Endothelial cell of umbilical vein (primary cell): ENCODE data around the gene RANBP17. TPM values are rescaled to one million over a fixed set of nuclear protein-coding genes. Genes with fewer than 3 reads are reported as not detected.

Source experiments
- BruUV-seq: library from RNA; stranded (reverse); fragments of 400-500 nt; replicated peaks from 2 replicates; lab custom pipeline; 2021; lab: Mats Ljungman, UMichigan
- CTCF ChIA-PET: fragments of 300-600, 350-600 bp; sonication (Branson Sonifier 250); formaldehyde crosslinking; loops from one replicate; lab custom pipeline; 2021; ENCODE audit warnings: antibody characterized with exemption, inconsistent platforms; lab: Charles Lee
- POLR2A ChIA-PET: fragments of 300-600, 350-600 bp; sonication (Branson Sonifier 250); formaldehyde crosslinking; loops from one replicate; lab custom pipeline; 2021; ENCODE audit warnings: antibody characterized with exemption, inconsistent platforms; lab: Charles Lee
- DNase-seq: peaks from one replicate; pipeline ENCODE4 v3.0.0-alpha.2; 2011; ENCODE audit warnings: low read depth, low spot score
- FAIRE-seq: peaks from 2 replicates; lab custom pipeline; 2011; peaks lifted over from hg19 to GRCh38; lab: Jason Lieb, UNC
- H2AFZ ChIP-seq: 2 replicates; pipeline ENCODE4 v1.6.0; 2012; ENCODE audit warnings: low read depth, low read length, control low read depth, inconsistent platforms
- H3K27ac ChIP-seq: 2 replicates; pipeline ENCODE4 v1.5.1; 2011; ENCODE audit warnings: low read depth, mild to moderate bottlenecking, control low read depth, low read length, moderate library complexity; ENCODE audit not compliant: insufficient read depth
- H3K27me3 ChIP-seq, 2 experiments: 2 replicates each; pipeline versions ENCODE4 v1.6.0 to v1.6.1; 2011; ENCODE audit warnings: low read length in 2 of 2, mixed read lengths in 1 of 2; ENCODE audit not compliant: control insufficient read depth in 2 of 2, insufficient read depth in 2 of 2
- H3K36me3 ChIP-seq, 2 experiments: 2 replicates in 1 of 2; 3 replicates in 1 of 2; pipeline ENCODE4 v1.5.1; 2011; ENCODE audit warnings: low read length in 2 of 2, mild to moderate bottlenecking in 1 of 2, moderate library complexity in 1 of 2; ENCODE audit not compliant: control insufficient read depth in 2 of 2, insufficient read depth in 2 of 2; ENCODE audit errors: extremely low read depth in 1 of 2
- H3K4me1 ChIP-seq: 3 replicates; pipeline ENCODE4 v1.5.1; 2011; ENCODE audit warnings: mild to moderate bottlenecking, low read length; ENCODE audit not compliant: control insufficient read depth, insufficient read depth; ENCODE audit errors: extremely low read depth
- H3K4me2 ChIP-seq: 2 replicates; pipeline ENCODE4 v1.6.1; 2011; ENCODE audit warnings: low read length, control low read depth, mixed read lengths; ENCODE audit not compliant: insufficient read depth
- H3K4me3 ChIP-seq, 3 experiments: fragments of 200-600 bp in 1 of 3; sonication (generic), shearing (Covaris generic) in 1 of 3; replicated peaks in 1 of 3; 2 replicates each; pipeline ENCODE4 v1.5.1; 2011 to 2016; ENCODE audit warnings: control low read depth in 3 of 3, low read length in 3 of 3, mild to moderate bottlenecking in 2 of 3, inconsistent platforms in 1 of 3, low read depth in 1 of 3, moderate library complexity in 1 of 3; ENCODE audit not compliant: insufficient read depth in 1 of 3
- H3K79me2 ChIP-seq: 2 replicates; pipeline ENCODE4 v1.6.0; 2012; ENCODE audit warnings: low read length, inconsistent platforms; ENCODE audit not compliant: control insufficient read depth, insufficient read depth
- H3K9ac ChIP-seq: replicated peaks from 2 replicates; pipeline ENCODE3; 2011; ENCODE audit warnings: low read length, control low read depth; ENCODE audit not compliant: insufficient read depth; ENCODE audit errors: extremely low read depth
- H3K9me1 ChIP-seq: replicated peaks from 3 replicates; pipeline ENCODE4 v1.6.0; 2011; ENCODE audit warnings: mild to moderate bottlenecking, low read length; ENCODE audit not compliant: control insufficient read depth, insufficient read depth; ENCODE audit errors: extremely low read depth
- H3K9me3 ChIP-seq: replicated peaks from 2 replicates; pipeline ENCODE4 v1.5.1; 2012; ENCODE audit warnings: low read length, inconsistent platforms; ENCODE audit not compliant: control insufficient read depth, insufficient read depth
- H4K20me1 ChIP-seq: replicated peaks from 2 replicates; pipeline ENCODE3; 2011; ENCODE audit warnings: mild to moderate bottlenecking, low read length; ENCODE audit not compliant: control insufficient read depth, insufficient read depth; ENCODE audit errors: extremely low read depth
- CTCF ChIP-seq, 2 donors: IDR thresholded peaks; 1 replicate in 1 of 2; 2 replicates in 1 of 2; pipeline ENCODE4 v1.5.1; 2011; ENCODE audit warnings: low read length in 2 of 2, mild to moderate bottlenecking in 2 of 2, moderate library complexity in 2 of 2, control low read depth in 1 of 2, inconsistent platforms in 1 of 2, low read depth in 1 of 2; ENCODE audit not compliant: insufficient read depth in 1 of 2; ENCODE audit errors: extremely low read depth in 1 of 2
- EZH2 ChIP-seq: IDR thresholded peaks from 2 replicates; pipeline ENCODE4 v1.6.1; 2012; ENCODE audit warnings: borderline replicate concordance, low read depth, mild to moderate bottlenecking, moderate library complexity, low read length, inconsistent platforms; ENCODE audit not compliant: severe bottlenecking
- FOS ChIP-seq: IDR thresholded peaks from 2 replicates; pipeline ENCODE4 v1.6.1; 2011; ENCODE audit warnings: mild to moderate bottlenecking, low read length, moderate library complexity, borderline replicate concordance; ENCODE audit not compliant: insufficient read depth
- GATA2 ChIP-seq: IDR thresholded peaks from 2 replicates; pipeline ENCODE4 v1.7.0; 2011; ENCODE audit warnings: low read depth, mild to moderate bottlenecking, moderate library complexity, mixed read lengths, low read length; ENCODE audit not compliant: insufficient read length, insufficient read depth
- JUN ChIP-seq: IDR thresholded peaks from 2 replicates; pipeline ENCODE4 v1.6.1; 2011; ENCODE audit warnings: borderline replicate concordance, low read depth; ENCODE audit not compliant: insufficient read length, insufficient read depth
- MAX ChIP-seq: IDR thresholded peaks from 2 replicates; pipeline ENCODE4 v1.6.1; 2011; ENCODE audit not compliant: insufficient read depth, insufficient read length
- MYC ChIP-seq: IDR thresholded peaks from one replicate; pipeline ENCODE4 v1.6.1; 2011; ENCODE audit warnings: mild to moderate bottlenecking, low read depth, low read length
- POLR2A ChIP-seq: IDR thresholded peaks from 2 replicates; pipeline ENCODE4 v1.6.1; 2012; ENCODE audit warnings: low read depth, mild to moderate bottlenecking, control low read depth, low read length
- POLR2AphosphoS5 ChIP-seq: IDR thresholded peaks from 2 replicates; pipeline ENCODE4 v1.6.1; 2012; ENCODE audit warnings: low read depth, mild to moderate bottlenecking, control low read depth, low read length, moderate library complexity; ENCODE audit not compliant: insufficient read depth
- dilution Hi-C: fragments of 300-500 bp; cut with MboI; formaldehyde crosslinking; loops from one replicate; pipeline ENCODE4 v1.15.0; 2019; ENCODE audit warnings: low sequenced_read_pairs; ENCODE audit not compliant: extremely low pct_ligation_motif_present
- intact Hi-C: fragments of 100-400 bp; cut with micrococcal nuclease; formaldehyde crosslinking; loops from one replicate; pipeline ENCODE4 v1.10.0; 2022
- polyA plus RNA-seq, 4 experiments: library from polyadenylated mRNA; depleted of rRNA in 3 of 4; stranded (reverse) in 3 of 4; unstranded in 1 of 4; fragments of >200 nt; gene quantifications; 2 replicates each; pipeline versions ENCODE4 v1.2.1 to v1.2.3, GENCODE V29; 2011 to 2012; ENCODE audit warnings: missing spikeins in 1 of 4
- total RNA-seq: library from RNA; stranded (reverse); gene quantifications from 2 replicates; pipeline ENCODE4 v1.2.3, GENCODE V29; 2021

Gene RANBP17
- total and polyA plus RNA-seq, 2 donors (not counting 3 experiments of a cell fraction or from before 2014, with no cell fraction given), result 5.6 to 13.6 TPM

GRCh38 chr5:171152382-171152781 lies 290.6 kb downstream of the RANBP17 start:
- POLR2A ChIA-PET, result no interaction called here
- no peak for FAIRE-seq
- peak; percentile 25 for DNase-seq

More at GRCh38 chr5:171152382-171152781, 290.6 kb downstream of the RANBP17 start:
- intact Hi-C loops (loop anchor here (1.0 kb wide), 1 partner anchor 166 kb away; no protein-coding TSS in a partner anchor), dilution Hi-C loops (no loop called here)
- H3K9me3 ChIP-seq, result no peaks in the 10 kb centered on the region
- no peak overlapping the region for H3K27ac ChIP-seq
- TF ChIP-seq MAX (no peak), MYC (no peak), GATA2 (no peak), EZH2 (no peak), FOS (no peak), CTCF (IDR thresholded peaks at IDR 0.05; ENCODE audit: extremely low read depth in 1 of 2, insufficient read depth in 1 of 2, low read depth in 1 of 2, low read length in 2 of 2) (no peak), POLR2A (no peak), POLR2AphosphoS5 (no peak), JUN (no peak)
- no peak overlapping the region for H3K4me2 ChIP-seq
- BruUV-seq, result no TSS peak
- no peaks in the 10 kb centered on the region for H3K79me2 ChIP-seq
- H2AFZ ChIP-seq, result no peak overlapping the region
- H3K9ac ChIP-seq, result no peak overlapping the region
- no peaks in the 10 kb centered on the region for H3K27me3 ChIP-seq
- CTCF ChIA-PET, result interaction anchor here (0.7 to 1.5 kb wide), 9 partner anchors 10 to 343 kb away, joined by 3 to 4 read pairs (median 3); no protein-coding TSS in a partner anchor
- H3K4me3 ChIP-seq, result no peak overlapping the region
- H3K36me3 ChIP-seq, result no peaks in the 10 kb centered on the region
- no peaks in the 10 kb centered on the region for H3K9me1 ChIP-seq
- H4K20me1 ChIP-seq, result no peaks in the 10 kb centered on the region
- peaks cover 19% of the 10 kb centered on the region for H3K4me1 ChIP-seq
